Activated naive CD4-positive, alpha-beta T cell treated with anti-CD3 and anti-CD28 coated beads, Interleukin-2, amount 10 ng/mL, durations not matched to agents 5 hours and 36 hours (primary cell): Measurements from ENCODE around the gene NDUFA12. TPM values are rescaled to one million over a fixed set of nuclear protein-coding genes. Genes with fewer than 3 reads are reported as not detected.

ENCODE experiments used
- total RNA-seq, 2 experiments: library from RNA; stranded (reverse); gene quantifications; one replicate each; pipeline ENCODE4 v1.2.3, GENCODE V29; 2021

Gene NDUFA12
- total RNA-seq, result 100 to 1,000 TPM; 156 to 163 TPM

DNA sequence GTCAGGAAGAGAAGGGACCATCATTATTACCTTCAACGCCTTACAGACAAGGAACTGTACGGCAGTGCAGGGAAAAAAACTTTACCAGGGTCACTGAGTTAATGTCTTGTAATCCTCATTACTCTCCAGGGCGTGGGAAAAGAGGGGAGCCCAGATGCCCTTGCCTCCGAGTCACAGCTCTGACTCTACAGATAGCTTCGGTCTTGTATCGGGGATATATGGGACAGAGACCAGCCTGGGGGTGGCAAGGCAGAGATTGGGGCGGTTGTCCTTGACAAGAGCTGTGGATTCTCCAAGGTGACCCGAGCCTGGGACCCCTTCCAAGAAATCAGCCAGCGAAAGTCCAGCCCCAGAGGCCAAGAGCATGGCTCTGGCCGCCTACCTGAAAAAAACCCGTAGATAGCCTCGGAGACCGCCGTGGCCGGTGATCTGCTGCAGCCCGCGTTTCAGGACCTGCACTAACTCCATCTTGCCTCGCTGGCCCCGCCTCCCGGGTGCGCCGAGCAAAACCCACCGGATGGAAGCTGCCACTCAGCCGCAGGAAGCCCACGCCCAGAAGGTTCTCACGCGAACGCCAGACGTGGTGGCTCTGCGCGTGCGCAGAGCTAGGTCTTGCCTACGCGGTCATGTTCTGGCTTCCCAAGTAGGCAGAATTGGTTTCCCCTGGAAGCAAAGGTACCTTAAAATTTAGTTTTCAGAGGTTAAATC is at the start of gene NDUFA12:
TSS of gene NDUFA12 (minus strand) at position 485 of the 708 bp plus-strand sequence. CDS start at position 468, 17 bp downstream.

Other genes starting within 250 kb of the NDUFA12 start
- 10 to 100 TPM; 39.5 to 49.2 TPM for gene NR2C1, start 69.9 kb upstream of the NDUFA12 start, total RNA-seq
- under 1 TPM; 0.20 to 0.60 TPM for gene FGD6, start 213.8 kb upstream of the NDUFA12 start, total RNA-seq
- gene VEZT, start 214.1 kb upstream of the NDUFA12 start, total RNA-seq, result 10 to 100 TPM; 31.0 to 37.1 TPM